ENCODE data around the gene CDR2.
"Not testable (repeated sequence)": the region's sequence is repeated elsewhere in the genome, so short reads cannot be mapped to it uniquely, and the experiment has no call there.

Gene CDR2

GRCh38 chr16:22375117-22375962, 921 bp upstream of the CDR2 start:
- no peak for DNase-seq

DNA sequence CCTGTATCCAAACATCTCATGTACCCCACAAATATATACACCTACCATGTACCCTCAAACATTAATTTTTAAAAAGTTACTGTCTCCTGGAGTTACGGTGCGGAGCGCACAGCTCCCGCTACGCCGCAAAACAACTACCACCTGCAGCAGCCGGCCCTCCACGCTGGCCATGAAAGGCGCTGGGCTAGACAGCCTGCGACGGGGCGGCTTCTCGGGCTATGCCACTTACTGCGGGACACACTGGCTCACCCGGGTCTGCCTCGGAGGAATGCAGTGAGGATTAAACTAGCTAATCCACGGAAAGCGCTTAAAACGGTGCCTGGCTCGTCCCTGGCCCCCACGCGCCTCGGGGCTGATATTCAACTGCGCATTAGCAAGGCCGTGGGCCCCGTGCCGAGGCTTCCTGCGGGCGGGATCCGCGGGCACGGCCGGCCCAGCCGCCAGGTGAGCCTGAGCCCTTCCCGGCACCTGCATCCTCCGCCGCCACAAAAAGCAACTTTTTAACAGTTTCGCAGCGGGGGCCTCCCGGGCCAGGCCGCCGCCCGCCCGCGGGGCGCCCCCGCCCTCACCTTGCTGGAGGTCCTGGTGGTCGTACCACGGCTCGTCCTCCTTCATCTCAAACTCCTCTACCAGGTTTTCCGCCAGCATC, 633 bp downstream of the CDR2 start:
- no peak for DNase-seq

DNA sequence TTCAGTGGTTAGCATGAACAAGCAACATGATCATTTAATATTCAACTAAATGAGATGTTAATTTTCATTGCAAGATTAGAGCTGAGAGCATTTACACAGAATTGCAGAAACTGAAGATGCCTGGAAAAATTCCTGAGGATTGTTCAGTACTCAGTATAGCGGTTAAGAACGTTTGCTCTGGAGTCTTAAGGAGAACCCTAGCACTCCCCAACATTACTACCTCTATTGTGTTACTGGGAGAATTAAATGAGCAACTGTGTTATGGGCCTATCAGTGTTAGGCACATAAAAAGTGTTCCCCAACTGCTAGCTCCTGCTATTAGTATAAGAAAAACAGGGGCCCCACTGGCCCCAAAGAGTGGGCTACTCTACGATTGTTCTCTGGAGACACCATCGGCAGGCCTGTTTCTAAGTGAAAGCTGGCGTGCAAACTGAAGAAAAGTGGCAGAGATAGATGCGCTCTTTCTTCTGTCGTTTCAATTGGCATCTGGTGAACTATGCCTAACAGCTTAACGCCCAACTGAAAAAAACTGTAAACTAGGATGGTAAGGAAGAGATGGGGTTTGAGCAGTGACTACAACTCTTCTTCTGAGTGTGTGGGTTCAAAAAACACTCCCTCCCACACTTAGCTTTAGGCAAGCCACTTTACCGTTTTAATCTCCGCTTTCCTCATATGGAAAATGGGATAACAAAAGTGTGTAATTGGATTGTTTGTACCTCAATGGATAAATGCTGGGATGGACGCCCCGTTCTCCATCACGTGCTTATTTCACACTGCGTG, 1.3 kb downstream of the CDR2 start:
- DNase-seq, result no peak

GRCh38 chr16:22370038-22370820, 4.2 kb downstream of the CDR2 start:
- DNase-seq, result no peak

DNA sequence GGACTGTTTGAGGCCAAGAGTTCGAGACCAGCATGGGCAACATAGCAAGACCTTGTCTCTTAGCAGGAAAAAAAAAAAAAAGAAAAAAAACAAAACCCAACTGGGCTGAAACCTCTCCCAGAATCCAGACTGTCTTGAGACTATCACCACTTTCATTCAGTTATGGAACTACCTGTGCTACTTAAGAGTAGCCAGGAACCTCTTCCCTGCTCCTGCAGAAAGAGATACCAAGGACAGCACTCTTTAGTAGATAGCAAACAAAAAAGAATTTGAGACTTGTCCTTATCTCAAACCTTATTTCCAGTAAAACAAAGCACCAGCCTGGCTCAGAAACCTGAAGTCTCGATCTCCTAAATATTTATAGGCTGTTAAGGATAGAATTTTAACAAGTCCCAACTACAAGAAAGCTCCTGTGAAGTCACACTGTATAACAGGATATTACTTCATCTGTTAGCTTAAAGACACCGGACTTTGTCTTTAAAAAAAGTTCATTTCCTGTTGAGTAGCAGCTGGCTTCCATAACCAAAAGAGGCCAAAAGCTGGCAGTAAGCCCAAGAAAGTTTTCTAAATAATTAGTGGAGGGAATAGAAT, 5.1 kb downstream of the CDR2 start:
- DNase-seq, result peak; percentile 14

GRCh38 chr16:22368200-22368826, 6.1 kb downstream of the CDR2 start:
- not testable (repeated sequence) for DNase-seq

GRCh38 chr16:22366889-22367288, 7.5 kb downstream of the CDR2 start:
- DNase-seq, result no peak

DNA sequence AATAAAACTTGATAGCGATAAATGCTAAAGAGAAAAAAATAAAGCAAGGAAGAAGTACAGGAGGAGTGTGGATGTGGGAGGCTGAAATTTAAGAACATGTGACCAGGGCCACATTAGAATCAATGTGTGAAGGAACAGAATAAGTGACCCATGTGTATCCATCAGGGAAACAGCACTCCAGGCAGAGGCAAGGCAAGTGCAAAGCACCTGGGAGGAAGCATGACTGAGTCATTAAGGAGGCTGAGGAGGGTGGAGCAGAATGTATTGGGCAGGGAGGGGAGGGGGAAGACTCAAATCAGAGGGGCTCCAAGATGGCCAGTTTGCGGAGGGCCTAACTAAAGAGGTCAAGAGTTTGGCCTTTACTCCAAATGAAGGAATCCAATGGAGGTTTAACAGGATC, 8.0 kb downstream of the CDR2 start:
- DNase-seq, result no peak

DNA sequence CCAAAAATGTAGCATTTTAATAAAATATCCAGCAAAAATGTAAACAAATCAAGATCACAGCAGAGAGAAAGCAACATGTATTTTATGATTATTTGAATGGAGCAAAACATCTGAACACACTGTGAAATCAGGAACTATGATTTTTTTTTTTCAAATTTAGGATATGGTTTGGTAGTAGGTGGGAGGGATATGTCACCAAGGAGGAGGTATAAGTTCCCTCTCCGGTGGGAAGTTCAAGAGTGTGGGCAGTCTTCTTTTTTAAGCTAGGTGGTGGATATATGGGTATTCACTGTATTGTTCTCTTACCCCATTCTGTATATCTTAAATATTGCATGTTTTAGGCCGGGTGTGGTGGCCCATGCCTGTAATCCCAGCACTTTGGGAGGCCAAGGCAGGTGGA, 10.2 kb downstream of the CDR2 start:
- DNase-seq, result no peak

- DNase-seq, result no peak
These were observed 13.3 kb downstream of the CDR2 start for GRCh38 chr16:22360963-22361659.

DNA sequence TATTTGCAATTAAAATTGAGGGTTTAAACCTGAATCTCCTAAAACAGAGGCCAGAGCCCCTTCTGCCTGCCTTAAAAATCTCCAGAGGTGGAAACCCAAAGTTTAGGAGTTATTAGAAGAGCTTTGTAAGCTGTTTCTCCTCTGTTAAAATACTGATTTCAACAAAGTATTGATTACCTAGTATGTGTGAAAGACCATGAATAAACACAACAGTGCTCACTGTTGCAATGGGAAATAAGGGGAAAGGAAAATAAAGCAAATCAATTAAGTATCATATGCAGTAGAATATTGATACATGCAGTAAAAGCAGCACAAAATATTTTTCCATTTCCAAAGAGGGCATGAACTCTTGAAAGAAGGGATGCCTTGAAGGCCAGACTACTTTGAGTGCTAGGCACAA, 14.7 kb downstream of the CDR2 start:
- DNase-seq, result no peak

DNA sequence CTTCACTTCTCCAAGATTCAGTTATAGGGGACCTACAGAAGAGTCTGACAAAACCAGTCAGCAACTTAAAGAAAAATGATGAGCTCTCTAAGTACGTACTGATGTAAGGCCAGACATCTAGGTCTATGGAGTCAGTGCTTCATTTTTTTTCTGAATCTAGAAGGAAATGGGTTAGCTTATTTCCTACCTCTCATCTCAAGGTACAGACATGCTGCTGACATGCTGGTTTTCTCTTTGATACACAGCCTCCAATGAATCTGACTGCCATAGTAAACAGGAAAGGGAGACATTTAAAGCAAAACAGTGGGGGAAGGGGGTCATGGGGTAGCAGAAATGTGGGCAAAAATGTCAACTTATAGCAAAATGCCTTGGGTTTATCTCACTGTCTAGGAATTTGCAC, 16.4 kb downstream of the CDR2 start:
- DNase-seq, result no peak

DNA sequence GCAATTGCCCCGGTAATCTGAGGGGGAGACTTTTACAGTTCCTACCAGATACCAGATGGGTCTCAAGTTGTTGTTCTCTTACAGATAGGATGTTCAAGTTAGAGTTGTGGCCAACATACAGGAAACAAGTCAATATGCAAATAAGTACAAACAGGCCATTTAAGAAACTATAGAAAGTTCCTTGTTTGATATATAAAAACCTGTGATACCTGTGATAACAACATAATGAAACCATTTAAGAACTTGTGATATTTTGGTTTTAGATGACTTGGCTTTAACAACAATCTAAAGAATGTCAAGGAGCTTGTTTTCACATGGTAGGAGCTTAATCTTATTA, 16.8 kb downstream of the CDR2 start:
- no peak for DNase-seq

DNA sequence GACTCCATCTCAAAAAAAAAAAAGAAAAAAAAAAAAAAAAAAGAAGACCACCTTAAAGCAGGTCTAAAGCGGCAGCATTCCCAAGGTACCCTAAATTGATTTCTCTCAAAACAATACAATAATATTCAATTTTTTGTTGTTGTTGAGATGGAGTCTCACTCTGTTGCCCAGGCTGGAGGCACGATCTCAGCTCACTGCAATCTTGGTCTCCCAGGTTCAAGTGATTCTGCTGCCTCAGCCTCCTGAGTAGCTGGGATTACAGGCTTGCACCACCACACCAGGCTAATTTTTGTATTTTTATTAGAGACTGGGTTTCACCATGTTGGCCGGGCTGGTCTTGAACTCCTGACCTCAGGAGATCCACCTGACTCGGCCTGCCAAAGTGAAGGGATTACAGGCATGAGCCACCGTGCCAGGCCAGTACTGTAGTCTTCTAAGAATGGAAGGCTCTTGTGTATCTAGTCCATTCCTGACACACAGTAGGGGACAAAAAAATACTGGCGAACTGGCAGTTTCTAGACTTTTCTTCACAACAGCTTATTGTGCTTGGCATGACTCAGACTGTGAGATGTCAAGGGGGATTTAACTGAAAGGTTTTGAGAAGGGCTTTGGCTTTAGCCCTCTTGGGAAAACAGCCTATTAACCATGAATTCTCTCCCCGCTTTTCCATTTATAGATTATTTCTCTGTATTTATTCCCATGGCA, 17.3 kb downstream of the CDR2 start:
- DNase-seq, result no peak

GRCh38 chr16:22355487-22355908, 18.9 kb downstream of the CDR2 start:
- no peak for DNase-seq

- DNase-seq, result no peak
These were observed 20.4 kb downstream of the CDR2 start for GRCh38 chr16:22353933-22354541.

DNA sequence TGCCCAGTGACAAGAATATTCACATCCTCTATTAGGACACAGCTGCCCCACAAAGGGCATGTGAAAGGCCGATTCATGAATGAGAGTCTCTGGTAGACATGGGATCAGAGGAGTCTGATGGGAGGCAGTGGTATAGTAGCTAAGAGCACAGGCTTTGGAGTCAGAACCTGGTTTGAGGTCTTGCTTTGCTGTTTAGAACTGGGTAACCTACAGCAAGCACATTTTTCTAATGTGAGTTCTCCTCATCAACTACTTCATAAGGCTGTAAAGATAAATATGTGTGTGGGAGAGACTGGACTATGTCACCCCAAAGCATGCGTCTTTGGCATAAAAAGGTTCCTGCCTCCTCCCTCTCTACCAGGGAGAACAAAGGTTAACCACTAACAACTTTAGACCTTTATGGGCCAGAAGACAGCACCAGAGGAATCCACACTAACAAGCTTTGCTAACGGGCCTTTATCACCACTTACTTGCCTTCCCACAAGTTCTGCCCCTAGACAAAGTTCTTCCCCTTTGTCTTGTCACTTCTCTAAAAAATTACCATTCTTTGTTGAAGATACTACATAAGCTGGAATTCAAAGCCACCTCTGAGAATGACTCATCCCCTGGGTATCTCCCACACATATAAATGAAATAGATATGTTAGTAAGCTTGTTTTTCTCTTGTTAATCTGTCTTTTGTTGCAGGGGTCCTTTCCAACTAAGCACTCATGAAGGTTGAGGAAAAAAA, 21.1 kb downstream of the CDR2 start:
- peak; percentile 71 for DNase-seq

- no peak for DNase-seq
These were observed 21.7 kb downstream of the CDR2 start for GRCh38 chr16:22352723-22353122.

- DNase-seq, result no peak
These were observed 22.3 kb downstream of the CDR2 start for GRCh38 chr16:22352140-22352539.

GRCh38 chr16:22351017-22351416, 23.4 kb downstream of the CDR2 start:
- DNase-seq, result not testable (repeated sequence)
